Measurements from ENCODE around the gene EIF4E1B.

EIF4E1B gene

DNA sequence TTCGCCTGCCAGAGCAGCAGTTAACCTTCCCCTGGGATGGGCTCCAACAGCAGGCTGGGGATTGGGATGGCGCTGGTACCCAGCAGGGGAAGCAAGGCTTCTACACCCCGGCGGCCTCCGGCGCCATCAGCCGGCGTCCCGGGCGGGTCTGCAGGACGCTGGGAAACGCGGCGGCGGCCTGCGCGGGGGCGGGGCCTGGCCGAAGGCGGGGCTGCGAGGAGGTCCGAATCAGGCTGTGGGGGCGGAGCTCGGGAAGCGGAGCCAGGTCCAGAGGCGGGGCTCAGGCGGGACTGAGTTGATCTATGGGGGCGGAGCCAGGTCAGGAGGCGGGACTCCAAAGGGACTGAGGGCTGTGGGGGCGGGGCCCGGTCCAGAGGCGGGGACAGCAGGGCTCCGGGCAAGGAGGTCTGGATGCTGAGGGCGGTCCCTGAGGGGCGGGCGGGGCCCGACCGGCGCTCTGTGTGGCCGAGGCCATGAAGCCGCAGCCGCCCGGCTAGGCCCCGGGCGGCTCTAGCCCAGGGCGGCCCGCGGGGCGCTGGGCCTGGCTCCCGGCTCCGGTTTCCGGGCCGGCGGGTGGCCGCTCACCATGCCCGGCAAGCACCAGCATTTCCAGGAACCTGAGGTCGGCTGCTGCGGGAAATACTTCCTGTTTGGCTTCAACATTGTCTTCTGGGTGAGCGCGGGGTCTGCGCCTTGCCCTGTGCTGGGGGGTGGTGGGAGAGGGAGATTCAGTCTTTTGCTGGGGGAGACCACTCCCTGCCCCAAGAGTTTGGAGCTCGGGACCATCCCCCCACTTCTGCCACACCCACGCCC, 16.8 kb downstream of the EIF4E1B start, which contains the start of gene TSPAN17:
Gene TSPAN17, plus strand, starts transcription at position 455 of the 813 bp plus-strand sequence. Its CDS starts 132 bp downstream, at position 587.
- DNase-seq (ENCODE audit: low read depth): peak; percentile 99

DNA sequence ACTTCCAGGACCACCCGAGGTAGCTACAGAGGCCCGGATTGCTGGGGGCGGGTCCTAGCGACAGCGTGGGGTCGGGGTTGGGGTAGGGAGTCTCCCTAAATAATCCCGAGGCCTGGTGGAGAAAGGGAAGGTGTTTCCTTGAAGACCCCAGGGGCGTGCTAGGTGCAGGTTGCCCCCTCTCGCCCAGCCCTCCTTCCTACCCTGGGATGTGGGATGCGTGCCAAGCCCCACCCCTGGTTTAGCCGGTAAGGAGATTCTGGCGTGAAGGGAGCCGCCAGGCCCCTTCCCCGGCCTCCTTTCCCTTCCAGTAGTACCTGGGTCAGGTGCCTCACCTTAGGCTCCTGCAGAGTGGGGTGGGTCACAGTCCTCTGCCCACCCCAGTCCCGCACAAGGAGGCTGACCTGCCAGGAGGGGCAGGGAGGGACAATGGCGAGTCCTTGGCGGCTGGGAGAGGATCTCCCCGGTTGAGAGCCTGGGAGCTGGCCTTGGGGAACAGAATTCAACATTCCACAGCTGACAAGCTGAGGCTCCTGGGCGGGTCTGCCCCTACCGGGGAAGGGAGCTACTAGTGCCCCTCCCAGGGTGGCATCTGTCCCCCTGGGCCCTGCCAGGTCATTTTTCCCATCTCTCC, 17.5 kb downstream of the EIF4E1B start:
- no peak for DNase-seq (ENCODE audit: low read depth)

- DNase-seq (ENCODE audit: low read depth): no peak
These were observed 18.2 kb downstream of the EIF4E1B start for GRCh38 chr5:176648474-176649194.

GRCh38 chr5:176650354-176650884, 19.9 kb downstream of the EIF4E1B start:
- DNase-seq (ENCODE audit: low read depth): no peak

- no peak for DNase-seq (ENCODE audit: low read depth)
These were observed 21.1 kb downstream of the EIF4E1B start for GRCh38 chr5:176651472-176651980.

DNA sequence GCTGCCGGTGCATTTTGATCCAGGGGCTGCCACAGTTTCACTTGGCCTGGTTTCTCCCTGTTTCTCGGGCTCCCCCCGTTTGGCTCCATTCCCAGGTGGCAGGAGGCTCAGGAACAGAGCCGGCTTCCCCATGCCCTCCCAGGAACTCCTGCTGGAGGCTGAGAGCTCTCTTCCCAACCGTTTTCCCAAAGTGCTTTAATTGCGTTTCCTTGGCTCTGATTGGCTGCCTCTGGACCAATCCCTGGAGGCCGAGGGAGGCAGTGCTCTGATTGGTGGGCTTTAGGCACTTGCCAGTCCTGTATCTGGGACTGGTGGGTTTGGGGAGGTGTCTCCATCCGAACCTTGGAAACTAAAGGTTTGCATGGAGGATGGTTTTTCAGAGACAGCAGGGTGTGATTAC, 21.7 kb downstream of the EIF4E1B start:
- no peak for DNase-seq (ENCODE audit: low read depth)

DNA sequence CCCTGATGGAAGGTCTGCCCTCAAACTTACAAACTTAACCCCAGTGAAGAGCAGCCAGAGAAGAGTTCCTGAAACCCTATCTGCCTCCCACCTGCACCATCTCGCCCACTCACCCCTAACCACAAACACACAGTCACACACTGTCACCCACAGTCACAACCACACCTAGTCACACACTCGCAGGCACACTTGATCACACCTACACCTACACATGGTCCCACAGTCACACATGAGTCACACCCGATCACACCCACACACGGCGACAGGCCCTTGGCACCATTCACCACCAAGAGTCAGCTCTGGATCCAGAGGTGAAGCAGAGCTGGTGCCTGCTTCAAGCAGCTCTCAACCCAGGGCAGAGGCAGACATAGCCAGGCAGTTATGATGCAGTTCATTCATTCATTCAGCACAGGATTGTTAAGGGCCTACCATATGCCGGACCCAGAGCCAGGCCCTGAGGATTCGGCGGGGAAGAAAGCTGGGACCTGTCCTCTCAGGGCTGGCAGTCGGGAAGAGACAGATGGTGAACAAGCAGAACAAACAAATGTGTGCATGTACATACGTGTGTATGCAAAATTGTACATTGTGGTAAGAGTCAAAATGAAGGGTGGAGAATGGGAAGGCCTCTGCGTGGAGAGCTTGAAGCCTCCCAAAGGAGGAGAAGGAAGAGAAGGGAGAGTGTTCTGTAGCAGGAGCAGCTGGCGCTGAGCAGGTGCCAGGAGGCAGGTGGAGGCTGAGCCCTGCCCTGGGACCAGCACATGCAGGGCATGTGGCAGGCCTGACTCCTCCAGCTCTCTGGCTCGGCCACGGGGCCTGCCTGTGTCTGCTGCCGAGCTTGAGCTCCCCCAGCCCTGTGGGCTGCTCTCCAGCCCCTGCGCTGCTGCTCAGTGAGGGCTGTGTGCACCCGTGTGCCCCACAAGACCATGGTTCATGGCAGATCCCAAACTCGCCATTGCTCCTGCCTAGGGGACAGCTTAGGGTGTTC, 23.2 kb downstream of the EIF4E1B start:
- DNase-seq (ENCODE audit: low read depth): no peak

- DNase-seq (ENCODE audit: low read depth): no peak
These were observed 24.4 kb downstream of the EIF4E1B start for GRCh38 chr5:176654856-176655255.

GRCh38 chr5:176656467-176656990, 26.1 kb downstream of the EIF4E1B start:
- no peak for DNase-seq (ENCODE audit: low read depth)

DNA sequence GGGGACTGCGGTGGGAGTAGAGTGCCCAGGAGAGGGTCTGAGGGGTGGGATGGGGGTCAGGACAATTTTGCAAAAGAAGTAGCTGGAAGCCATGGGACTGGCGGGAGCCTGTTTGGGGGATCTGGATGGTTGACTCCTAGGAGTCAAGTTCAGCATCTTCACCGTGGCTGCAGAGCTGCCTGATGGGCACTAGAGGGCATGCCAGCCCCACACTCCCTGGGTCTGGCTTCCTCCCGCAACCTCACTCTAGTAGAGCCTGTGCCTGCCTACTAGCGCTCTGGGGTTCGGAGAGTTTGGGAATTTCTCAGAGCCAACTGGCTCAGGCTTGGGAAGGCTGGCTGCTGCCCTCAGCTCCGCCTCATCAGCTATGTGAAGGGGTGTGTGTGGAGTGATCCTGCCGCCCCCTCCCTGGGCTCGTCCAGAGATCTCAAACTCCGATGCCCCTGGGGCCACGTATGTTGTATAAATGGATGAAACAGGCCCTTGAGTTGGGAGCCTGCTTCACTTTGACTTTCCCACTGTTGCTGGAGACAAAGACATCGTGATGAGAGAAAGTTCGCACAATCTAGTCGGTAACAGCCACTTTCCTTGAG, 27.6 kb downstream of the EIF4E1B start:
- DNase-seq (ENCODE audit: low read depth): peak; percentile 51

DNA sequence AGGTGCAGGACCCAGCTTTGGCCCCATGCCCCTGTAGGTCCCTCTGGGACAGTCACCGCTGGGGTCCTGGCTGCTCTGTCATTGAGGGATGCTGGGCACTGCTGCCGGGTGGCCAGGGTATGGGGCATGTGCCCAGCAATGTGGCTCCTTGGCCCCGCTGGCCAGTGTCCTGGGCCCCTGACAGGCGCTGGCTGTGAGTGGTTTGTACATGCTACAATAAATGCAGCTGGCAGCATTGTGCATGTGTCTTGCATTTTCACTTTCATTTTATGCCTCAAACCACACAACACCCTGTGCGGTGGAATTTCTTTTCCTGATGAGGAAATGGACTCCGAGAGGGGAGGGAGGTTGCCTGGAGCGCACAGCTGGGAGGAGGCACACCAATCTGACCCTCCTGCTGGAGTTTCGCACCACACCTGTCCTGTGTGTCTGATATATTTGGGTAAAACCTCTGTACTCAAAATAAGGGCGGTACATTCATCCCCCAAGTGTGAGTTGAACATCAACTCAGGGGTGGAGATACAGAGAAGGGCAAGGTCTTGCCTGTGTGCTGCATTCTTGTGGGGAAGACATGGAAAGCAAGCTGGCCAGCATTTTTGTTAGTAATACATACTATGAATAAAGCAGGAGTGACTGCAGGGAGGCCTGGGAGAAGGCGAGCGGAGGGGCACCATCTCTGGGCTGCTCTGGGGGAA, 28.5 kb downstream of the EIF4E1B start:
- DNase-seq (ENCODE audit: low read depth): no peak

GRCh38 chr5:176659512-176659839, 29.0 kb downstream of the EIF4E1B start:
- no peak for DNase-seq (ENCODE audit: low read depth)

- DNase-seq (ENCODE audit: low read depth): no peak
These were observed 29.5 kb downstream of the EIF4E1B start for GRCh38 chr5:176659860-176660461.

DNA sequence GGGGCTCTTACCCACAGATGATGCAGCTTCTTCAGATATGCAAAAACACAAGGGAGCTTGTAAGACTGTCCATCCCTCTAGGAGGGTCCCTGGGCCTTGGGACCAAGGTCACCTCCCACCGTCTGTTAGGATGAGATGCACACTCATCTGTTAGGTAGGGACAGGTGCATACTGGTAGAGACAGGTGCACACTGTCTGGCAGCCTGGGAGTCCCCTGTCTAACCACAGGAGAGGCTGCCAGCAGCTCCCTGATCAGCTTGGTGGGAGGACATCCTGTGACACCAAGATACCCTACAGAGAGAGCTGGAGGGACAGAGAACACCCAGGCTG, 30.0 kb downstream of the EIF4E1B start:
- DNase-seq (ENCODE audit: low read depth): no peak

- DNase-seq (ENCODE audit: low read depth): peak; percentile 35
These were observed 30.6 kb downstream of the EIF4E1B start for GRCh38 chr5:176660860-176661641.

DNA sequence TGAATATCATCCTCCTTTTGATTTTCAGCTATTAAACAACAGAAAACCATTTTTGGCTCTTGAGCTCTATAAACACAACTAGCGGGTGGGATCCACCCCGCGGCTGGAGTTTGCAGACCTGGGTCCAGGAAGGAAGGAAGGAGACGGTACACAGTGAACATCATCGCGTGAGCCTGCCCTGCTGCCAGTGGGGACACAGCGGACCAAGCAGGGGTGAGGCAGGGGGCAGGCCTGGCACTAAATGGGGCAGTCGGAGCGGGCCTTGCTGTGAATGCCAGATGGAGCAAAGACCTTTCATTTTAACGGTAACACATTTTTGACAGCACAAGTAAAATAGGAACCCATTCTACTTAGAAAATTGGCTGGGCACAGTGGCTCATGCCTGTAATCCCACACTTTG, 31.2 kb downstream of the EIF4E1B start:
- no peak for DNase-seq (ENCODE audit: low read depth)

DNA sequence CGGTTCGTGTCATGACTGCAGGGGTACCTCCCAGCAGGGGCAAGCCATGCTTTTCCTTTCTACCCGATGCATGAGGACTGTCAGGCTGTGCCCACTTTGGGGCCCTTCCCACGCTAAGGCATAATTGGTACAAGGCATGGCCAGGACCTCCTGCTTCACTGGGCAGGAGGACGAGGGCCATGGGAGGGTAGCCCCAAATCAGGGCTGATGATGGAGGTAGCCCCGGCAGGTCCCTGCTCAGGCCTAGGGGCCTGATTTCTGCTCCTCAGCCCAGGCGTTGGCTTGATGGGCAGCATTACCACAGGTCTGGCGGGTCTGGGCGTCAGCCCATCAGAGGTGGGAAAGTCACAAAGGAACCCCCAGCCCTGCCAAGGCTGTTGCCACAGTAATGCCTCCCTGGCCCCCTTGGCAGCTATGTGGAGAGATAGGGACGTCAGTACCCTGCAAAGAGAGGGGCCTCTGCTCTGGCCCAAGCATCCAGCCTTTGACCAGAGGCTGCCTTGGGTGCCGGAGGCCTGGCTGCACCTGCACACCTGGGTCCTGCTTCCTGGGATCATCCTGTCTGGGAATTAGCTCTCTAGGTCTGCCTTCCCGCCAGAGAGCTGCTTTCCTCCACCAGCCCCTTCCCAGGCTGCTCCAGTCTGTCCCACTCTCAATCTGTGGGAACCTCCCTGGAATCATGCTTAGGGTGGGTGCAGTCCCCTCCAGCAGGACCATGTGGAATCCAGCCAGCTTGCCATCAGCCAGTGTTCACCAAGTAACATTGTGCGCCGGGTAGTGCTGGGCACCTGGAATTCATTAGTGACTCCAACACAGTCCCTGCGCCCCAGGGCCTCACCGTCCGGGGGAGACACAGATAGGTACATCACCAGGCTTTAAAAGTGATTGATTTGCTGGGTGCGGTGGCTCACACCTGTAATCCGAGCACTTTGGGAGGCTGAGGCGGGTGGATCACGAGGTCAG, 32.2 kb downstream of the EIF4E1B start:
- no peak for DNase-seq (ENCODE audit: low read depth)

- DNase-seq (ENCODE audit: low read depth): no peak
These were observed 33.1 kb downstream of the EIF4E1B start for GRCh38 chr5:176663566-176663965.
